Tibial artery (tissue), 4 donors: Measurements from ENCODE around the gene CORO7.

ENCODE experiments used
- DNase-seq, 2 donors: peaks; one replicate each; pipeline ENCODE4 v3.0.0-alpha.2; 2019
- H3K27ac ChIP-seq, 2 donors: fragments of 200-600 bp; sonication (generic) in 1 of 2; 1 replicate in 1 of 2; 2 replicates in 1 of 2; pipeline ENCODE4 v1.5.1; 2018 to 2019; ENCODE audit warnings: mild to moderate bottlenecking in 1 of 2
- H3K27me3 ChIP-seq, 2 donors: fragments of 200-600 bp; sonication (generic) in 1 of 2; one replicate each; pipeline versions ENCODE4 v1.5.1 to v1.6.0; 2016 to 2019
- H3K36me3 ChIP-seq, 3 donors: fragments of 200-600 bp; sonication (generic) in 2 of 3; one replicate each; pipeline ENCODE4 v1.5.1; 2016 to 2019; ENCODE audit warnings: mild to moderate bottlenecking in 2 of 3
- H3K4me1 ChIP-seq, 4 donors: fragments of 200-600 bp; sonication (generic) in 2 of 4; 1 replicate in 3 of 4; 2 replicates in 1 of 4; pipeline ENCODE4 v1.5.1; 2016 to 2019
- H3K4me3 ChIP-seq, 2 donors: fragments of 200-600 bp; sonication (generic) in 1 of 2; 1 replicate in 1 of 2; 2 replicates in 1 of 2; pipeline ENCODE4 v1.5.1; 2018 to 2019; ENCODE audit warnings: mild to moderate bottlenecking in 2 of 2
- H3K9me3 ChIP-seq, 3 donors: fragments of 200-600 bp; sonication (generic) in 1 of 3; one replicate each; pipeline ENCODE4 v1.5.1; 2016 to 2019
- intact Hi-C: fragments of 100-400 bp; cut with DNase I; formaldehyde crosslinking; loops from one replicate; pipeline ENCODE4 v1.15.0; 2023; ENCODE audit warnings: low total_unique reads
- TF ChIP-seq, protein P1 (sequence below), 2 experiments: fragments of 200-600 bp in 1 of 2; fragments of 450-650 bp in 1 of 2; IDR thresholded peaks; one replicate each; pipeline ENCODE4 v1.5.1; 2017 to 2019; ENCODE audit warnings: antibody characterized with exemption in 2 of 2, mild to moderate bottlenecking in 1 of 2, moderate library complexity in 1 of 2

CORO7 gene

DNA sequence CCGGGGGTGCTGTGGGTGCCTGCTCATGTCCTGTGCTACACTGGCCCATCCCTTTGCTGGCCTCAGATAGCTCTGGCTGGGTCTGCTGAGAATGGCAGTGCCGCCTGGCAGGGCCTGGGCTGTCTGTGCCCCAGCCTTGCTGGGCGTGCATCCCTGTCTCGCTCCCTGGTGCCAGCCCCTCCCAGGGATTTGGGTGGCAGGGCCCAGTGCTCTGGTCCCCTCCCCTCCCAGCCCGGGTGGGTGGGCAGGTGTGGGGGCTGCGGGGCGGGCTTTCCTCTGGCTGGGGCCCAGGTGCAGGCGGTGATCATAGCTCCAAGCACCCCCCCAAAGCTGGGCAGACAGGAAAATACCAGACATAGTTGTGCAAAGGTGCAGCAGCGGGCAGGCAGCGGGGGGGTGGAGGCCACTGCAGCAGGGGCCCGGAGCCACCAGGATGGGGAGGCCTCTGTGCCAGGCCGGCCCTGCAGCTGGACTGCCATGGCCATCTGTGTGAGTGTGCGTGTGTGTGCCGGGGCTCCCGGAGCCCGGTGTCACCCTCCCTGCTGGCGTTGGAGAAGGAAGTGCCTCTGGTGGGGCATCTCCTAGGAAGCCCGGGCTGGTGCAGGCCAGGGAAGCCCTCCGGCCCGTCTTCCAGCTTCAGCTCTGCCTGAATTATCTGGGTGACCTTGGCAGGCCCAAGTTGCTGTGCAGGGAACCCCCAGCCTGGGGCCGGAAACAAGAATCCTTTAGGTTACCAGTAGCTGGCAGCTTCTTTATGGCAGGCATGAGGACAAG is 93.1 kb downstream of the CORO7 start:
- peak overlapping the region; percentile 93 to 99 for H3K27ac ChIP-seq
- DNase-seq, result peak in 1 of 2 donors; percentile 78
- peaks cover under 1 to 100% (median 96%) of the 10 kb centered on the region in 4 donors for H3K4me1 ChIP-seq
- no peaks in the 10 kb centered on the region for H3K9me3 ChIP-seq
- TF ChIP-seq, protein P1, sequence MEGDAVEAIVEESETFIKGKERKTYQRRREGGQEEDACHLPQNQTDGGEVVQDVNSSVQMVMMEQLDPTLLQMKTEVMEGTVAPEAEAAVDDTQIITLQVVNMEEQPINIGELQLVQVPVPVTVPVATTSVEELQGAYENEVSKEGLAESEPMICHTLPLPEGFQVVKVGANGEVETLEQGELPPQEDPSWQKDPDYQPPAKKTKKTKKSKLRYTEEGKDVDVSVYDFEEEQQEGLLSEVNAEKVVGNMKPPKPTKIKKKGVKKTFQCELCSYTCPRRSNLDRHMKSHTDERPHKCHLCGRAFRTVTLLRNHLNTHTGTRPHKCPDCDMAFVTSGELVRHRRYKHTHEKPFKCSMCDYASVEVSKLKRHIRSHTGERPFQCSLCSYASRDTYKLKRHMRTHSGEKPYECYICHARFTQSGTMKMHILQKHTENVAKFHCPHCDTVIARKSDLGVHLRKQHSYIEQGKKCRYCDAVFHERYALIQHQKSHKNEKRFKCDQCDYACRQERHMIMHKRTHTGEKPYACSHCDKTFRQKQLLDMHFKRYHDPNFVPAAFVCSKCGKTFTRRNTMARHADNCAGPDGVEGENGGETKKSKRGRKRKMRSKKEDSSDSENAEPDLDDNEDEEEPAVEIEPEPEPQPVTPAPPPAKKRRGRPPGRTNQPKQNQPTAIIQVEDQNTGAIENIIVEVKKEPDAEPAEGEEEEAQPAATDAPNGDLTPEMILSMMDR (IDR thresholded peaks at IDR 0.05), result no peak
- H3K27me3 ChIP-seq, result no peaks in the 10 kb centered on the region
- no peaks in the 10 kb centered on the region for H3K36me3 ChIP-seq
- H3K4me3 ChIP-seq, result peak overlapping the region; percentile 4 to 12
- intact Hi-C loops, result loop anchor here (10.0 kb wide), 1 partner anchor 118 kb away; no protein-coding TSS in a partner anchor

DNA sequence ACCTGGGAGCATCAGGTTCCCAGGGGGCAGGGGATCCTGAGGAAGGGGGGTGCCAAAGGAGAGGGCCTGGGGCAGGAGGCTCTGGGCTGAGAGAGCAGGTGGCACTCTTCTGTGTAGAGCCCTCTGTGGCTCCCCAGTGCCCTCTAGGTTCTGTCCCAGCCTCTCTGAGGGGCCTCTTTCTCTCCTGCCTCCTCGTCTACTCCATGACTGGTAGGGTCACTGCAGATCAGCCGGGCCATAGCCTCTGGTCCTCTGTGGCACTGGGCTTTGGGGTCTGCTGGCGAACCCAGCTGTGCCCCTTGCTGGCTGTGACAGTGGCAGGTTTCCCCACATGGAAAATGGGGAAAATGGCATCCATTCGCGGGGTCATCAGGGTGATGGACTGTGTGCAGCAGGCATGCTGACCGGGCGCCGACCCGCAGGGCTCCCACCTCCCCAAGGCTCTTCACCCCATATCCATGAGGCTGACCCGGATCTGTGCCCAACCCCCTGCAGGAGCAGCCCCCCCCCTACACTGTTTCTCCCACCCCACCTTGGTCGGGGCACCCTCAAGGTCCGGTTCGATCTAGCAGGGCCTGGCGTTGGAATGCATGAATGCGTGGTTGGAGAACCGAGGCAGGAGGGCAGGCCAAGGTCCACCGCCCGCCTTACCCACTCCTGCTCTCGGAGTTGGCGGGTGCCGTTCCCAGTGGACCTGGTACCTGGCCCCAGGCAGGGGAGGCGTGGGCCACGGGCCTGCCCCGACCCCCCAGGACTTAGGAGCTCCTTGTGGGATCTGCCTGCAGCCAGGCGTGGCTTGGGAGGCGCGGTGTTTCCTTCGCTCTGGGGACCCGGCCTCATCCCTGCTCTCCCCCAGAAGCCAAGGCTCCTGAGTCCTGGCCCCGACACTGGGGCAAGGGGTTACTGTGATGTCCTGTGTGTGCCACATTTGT is 94.0 kb downstream of the CORO7 start:
- intact Hi-C loops, result loop anchor here (10.0 kb wide), 1 partner anchor 118 kb away; no protein-coding TSS in a partner anchor
- Histone ChIP-seq H3K36me3 (no peaks in the 10 kb centered on the region), H3K4me1 (peaks cover 0 to 100% (median 96%) of the 10 kb centered on the region in 4 donors), H3K4me3 (no peak overlapping the region), H3K9me3 (no peaks in the 10 kb centered on the region), H3K27ac (peak overlapping the region; percentile 93 to 99), H3K27me3 (no peaks in the 10 kb centered on the region)
- DNase-seq, result peak in 1 of 2 donors; percentile 72
- TF ChIP-seq, protein P1 (IDR thresholded peaks at IDR 0.05), result no peak

DNA sequence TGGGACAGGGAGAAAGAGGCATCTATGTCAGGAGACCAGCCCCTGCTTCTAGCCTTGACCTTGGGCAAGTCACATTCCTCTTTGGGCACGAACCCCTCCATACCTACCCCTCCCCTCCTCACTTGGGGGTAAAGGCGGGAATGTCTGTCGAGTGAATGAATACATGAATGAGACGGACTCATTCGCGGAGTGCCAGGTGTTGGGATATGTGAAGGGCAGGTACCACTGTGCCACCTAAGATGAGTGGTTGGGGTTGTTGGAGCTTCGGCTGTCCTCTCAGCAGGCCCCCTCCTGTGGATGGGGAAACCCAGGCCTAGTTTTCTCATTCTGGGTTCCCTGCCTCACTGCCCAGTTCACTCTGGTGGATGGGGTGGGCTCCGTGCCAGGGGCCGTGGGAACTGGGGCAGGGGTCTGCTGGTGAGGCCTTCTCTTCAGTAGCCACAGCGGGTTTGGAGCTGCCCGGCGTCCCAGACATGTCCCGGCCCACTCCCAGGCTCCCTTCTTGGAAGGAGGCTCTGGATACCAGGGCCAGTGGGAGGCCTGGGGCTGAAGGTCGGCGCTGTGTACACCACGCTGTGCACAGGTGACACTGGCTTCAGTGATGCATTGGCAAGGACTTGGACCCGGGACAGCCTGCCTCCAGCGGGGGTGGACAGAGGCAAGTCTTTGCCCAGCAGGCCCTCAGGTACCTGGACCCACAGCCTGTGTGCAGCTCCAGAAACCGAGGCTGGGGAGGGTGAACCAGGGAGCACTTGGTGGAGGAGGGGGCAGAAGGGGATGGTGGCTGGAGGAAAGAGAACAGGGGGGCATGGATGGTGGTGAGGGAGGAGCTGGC is 94.9 kb downstream of the CORO7 start:
- Histone ChIP-seq H3K4me1 (peaks cover 0 to 100% (median 95%) of the 10 kb centered on the region in 4 donors), H3K4me3 (no peak overlapping the region), H3K27me3 (no peaks in the 10 kb centered on the region), H3K36me3 (no peaks in the 10 kb centered on the region), H3K27ac (peak overlapping the region; percentile 93 to 99), H3K9me3 (no peaks in the 10 kb centered on the region)
- TF ChIP-seq, protein P1 (IDR thresholded peaks at IDR 0.05), result no peak
- peak in 1 of 2 donors; percentile 69 for DNase-seq
- intact Hi-C loops, result loop anchor here (10.0 kb wide), 1 partner anchor 117 kb away; no protein-coding TSS in a partner anchor

DNA sequence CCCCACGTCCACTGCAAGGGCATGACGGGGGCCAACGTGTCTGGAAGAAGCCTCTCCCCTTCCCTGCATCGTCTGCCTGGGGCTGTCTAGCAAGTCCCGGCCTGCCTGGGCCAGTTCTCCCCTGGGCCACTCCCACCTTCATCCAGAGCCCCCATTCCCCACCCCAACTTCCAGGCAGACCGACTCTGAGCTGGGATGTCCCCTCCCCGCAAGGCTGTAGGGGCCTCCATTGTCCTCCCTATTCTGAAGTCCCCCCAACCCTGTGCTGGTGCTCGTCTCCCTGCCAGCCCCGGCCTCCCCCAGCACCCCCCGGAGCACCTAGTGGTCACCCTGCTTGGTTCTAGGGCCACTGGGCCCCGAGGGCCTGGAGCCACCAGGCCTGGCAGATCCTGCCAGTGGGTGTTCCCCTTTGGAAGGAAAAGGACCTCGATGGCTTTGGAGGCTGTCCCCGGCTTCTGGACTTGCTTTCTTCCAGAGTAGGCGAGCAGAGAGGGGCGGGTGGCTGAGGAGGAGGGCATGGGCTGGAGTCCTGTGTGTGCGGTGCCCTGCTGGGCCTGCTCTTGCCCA is 95.7 kb downstream of the CORO7 start:
- intact Hi-C loops, result loop anchor here (10.0 kb wide), 1 partner anchor 116 kb away; no protein-coding TSS in a partner anchor
- H3K4me1 ChIP-seq, result peaks cover 0 to 91% (median 90%) of the 10 kb centered on the region in 4 donors
- no peak for DNase-seq
- H3K27ac ChIP-seq, result peak overlapping the region; percentile 93 to 99
- H3K4me3 ChIP-seq, result peak overlapping the region; percentile 28 to 38
- H3K9me3 ChIP-seq, result no peaks in the 10 kb centered on the region
- no peaks in the 10 kb centered on the region for H3K27me3 ChIP-seq
- TF ChIP-seq, protein P1 (IDR thresholded peaks at IDR 0.05), result no peak
- no peaks in the 10 kb centered on the region for H3K36me3 ChIP-seq
